SJCRH30 (cell line): ENCODE data around the gene LSP1. TPM values are rescaled to one million over a fixed set of nuclear protein-coding genes. Genes with fewer than 3 reads are reported as not detected.

Experiments
- DNase-seq, 2 experiments: peaks; one replicate each; pipeline ENCODE4 v3.0.0-alpha.2; 2015 to 2020
- H3K27ac ChIP-seq: fragments of 250-450 bp; sonication (Bioruptor Pico); 2 replicates; pipeline ENCODE4 v1.5.1; 2020; ENCODE audit warnings: mild to moderate bottlenecking, moderate library complexity
- H3K27me3 ChIP-seq: fragments of 250-450 bp; sonication (Bioruptor Pico); 2 replicates; pipeline ENCODE4 v1.5.1; 2020; ENCODE audit warnings: mild to moderate bottlenecking, moderate library complexity
- H3K36me3 ChIP-seq: fragments of 250-450 bp; sonication (Bioruptor Pico); 2 replicates; pipeline ENCODE4 v1.5.1; 2020; ENCODE audit warnings: mild to moderate bottlenecking, moderate library complexity
- H3K4me1 ChIP-seq: fragments of 250-450 bp; sonication (Bioruptor Pico); 2 replicates; pipeline ENCODE4 v1.5.1; 2020; ENCODE audit warnings: mild to moderate bottlenecking, moderate library complexity
- H3K4me3 ChIP-seq: fragments of 250-450 bp; sonication (Bioruptor Pico); 2 replicates; pipeline ENCODE4 v1.5.1; 2020; ENCODE audit warnings: mild to moderate bottlenecking, moderate library complexity
- H3K9me3 ChIP-seq: fragments of 250-450 bp; sonication (Bioruptor Pico); replicated peaks from 2 replicates; pipeline ENCODE4 v1.5.1; 2020; ENCODE audit warnings: mild to moderate bottlenecking, moderate library complexity
- total RNA-seq: library from RNA; depleted of rRNA; stranded (reverse); fragments of >200 nt; shearing (Covaris generic); gene quantifications from 2 replicates; pipeline ENCODE4 v1.2.3, GENCODE V29; 2014

LSP1 gene
- total RNA-seq, 1 experiment from 2014 or later, result 15.0 TPM

DNA sequence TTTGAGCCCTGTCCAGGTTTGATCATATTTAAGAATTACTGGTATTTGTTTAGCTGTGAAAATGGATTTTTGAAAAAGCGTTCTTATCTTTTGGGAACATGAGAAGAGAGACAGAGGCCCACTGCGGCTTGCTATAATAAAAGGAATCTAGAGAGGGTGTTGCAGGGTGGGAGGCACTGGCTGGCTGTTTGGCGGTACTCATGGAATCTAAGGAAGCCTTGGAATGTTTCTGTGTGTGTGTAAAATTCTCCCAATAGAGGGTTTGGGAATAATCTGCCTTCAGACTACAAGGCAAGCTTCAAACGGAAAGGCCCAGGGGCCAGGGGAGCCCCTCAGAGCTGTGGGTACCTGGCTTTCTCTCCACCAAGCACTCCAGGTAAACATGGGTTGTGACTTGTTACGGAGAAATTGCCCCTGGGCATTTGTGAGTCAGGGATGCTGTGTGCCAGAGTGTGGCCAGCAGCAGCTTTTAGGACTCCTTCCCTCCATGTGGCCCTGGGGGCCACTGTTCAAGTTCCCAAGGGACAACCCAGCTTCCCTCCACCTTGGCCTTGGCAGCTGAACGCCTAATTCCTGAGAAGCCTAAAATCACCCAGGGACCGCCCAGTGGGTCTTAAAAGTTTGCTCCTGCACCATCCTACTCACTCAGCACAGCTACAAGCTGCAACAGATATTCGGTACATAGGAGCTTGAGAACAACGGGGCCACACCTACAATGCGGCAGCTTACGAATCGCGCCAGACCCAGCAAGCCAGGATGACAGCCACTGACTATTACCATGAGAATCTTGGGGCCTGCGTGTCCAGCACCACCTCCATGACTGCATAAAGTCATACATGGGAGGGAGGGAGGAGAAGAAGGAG lies 32.2 kb upstream of the LSP1 start:
- peaks cover 23% of the 10 kb centered on the region for H3K9me3 ChIP-seq
- no peaks in the 10 kb centered on the region for H3K36me3 ChIP-seq
- no peak for DNase-seq
- no peak overlapping the region for H3K4me3 ChIP-seq
- H3K27me3 ChIP-seq, result no peaks in the 10 kb centered on the region
- H3K27ac ChIP-seq, result no peak overlapping the region
- peaks cover 18% of the 10 kb centered on the region for H3K4me1 ChIP-seq

DNA sequence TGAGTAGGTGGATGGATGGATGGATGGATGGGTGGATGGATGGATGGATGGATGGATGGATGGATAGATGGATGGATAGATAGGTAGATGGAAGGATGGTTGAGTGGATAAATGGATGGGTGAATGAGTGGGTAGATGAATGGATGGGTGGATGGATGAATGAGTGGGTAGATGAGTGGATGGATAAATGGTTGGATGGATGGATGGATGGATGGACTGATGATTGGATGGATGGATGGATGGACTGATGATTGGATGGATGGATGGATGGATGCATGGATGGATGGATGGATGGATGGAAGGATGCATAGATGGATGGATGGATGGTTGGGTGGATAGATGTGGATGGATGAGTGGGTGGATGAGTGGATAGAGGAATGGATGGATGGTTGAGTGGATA lies 31.3 kb upstream of the LSP1 start:
- Histone ChIP-seq H3K27me3 (no peaks in the 10 kb centered on the region), H3K36me3 (no peaks in the 10 kb centered on the region), H3K27ac (no peak overlapping the region), H3K4me3 (no peak overlapping the region), H3K4me1 (peaks cover 26% of the 10 kb centered on the region), H3K9me3 (peaks cover 23% of the 10 kb centered on the region)
- no peak for DNase-seq

- Histone ChIP-seq H3K36me3 (no peaks in the 10 kb centered on the region), H3K4me1 (peaks cover 37% of the 10 kb centered on the region), H3K9me3 (peaks cover 18% of the 10 kb centered on the region), H3K4me3 (no peak overlapping the region), H3K27me3 (no peaks in the 10 kb centered on the region), H3K27ac (no peak overlapping the region)
- DNase-seq, result no peak
Observed at GRCh38 chr11:1822648-1823375, 30.1 kb upstream of the LSP1 start.

GRCh38 chr11:1823376-1824220 lies 29.3 kb upstream of the LSP1 start:
- H3K36me3 ChIP-seq, result no peaks in the 10 kb centered on the region
- peaks cover 11% of the 10 kb centered on the region for H3K9me3 ChIP-seq
- no peaks in the 10 kb centered on the region for H3K27me3 ChIP-seq
- no peak overlapping the region for H3K4me3 ChIP-seq
- peaks cover 45% of the 10 kb centered on the region for H3K4me1 ChIP-seq
- no peak overlapping the region for H3K27ac ChIP-seq
- no peak for DNase-seq

GRCh38 chr11:1824221-1825038 lies 28.5 kb upstream of the LSP1 start:
- peaks cover 9% of the 10 kb centered on the region for H3K9me3 ChIP-seq
- no peak for DNase-seq
- no peaks in the 10 kb centered on the region for H3K27me3 ChIP-seq
- no peak overlapping the region for H3K27ac ChIP-seq
- no peaks in the 10 kb centered on the region for H3K36me3 ChIP-seq
- peaks cover 51% of the 10 kb centered on the region for H3K4me1 ChIP-seq
- no peak overlapping the region for H3K4me3 ChIP-seq

- Histone ChIP-seq H3K36me3 (no peaks in the 10 kb centered on the region), H3K9me3 (peaks cover 5% of the 10 kb centered on the region; the same call in 1 of the 2 replicates), H3K27ac (no peak overlapping the region), H3K27me3 (no peaks in the 10 kb centered on the region), H3K4me1 (peaks cover 51% of the 10 kb centered on the region), H3K4me3 (no peak overlapping the region)
- no peak for DNase-seq
Observed at GRCh38 chr11:1825039-1825740, 27.7 kb upstream of the LSP1 start.

DNA sequence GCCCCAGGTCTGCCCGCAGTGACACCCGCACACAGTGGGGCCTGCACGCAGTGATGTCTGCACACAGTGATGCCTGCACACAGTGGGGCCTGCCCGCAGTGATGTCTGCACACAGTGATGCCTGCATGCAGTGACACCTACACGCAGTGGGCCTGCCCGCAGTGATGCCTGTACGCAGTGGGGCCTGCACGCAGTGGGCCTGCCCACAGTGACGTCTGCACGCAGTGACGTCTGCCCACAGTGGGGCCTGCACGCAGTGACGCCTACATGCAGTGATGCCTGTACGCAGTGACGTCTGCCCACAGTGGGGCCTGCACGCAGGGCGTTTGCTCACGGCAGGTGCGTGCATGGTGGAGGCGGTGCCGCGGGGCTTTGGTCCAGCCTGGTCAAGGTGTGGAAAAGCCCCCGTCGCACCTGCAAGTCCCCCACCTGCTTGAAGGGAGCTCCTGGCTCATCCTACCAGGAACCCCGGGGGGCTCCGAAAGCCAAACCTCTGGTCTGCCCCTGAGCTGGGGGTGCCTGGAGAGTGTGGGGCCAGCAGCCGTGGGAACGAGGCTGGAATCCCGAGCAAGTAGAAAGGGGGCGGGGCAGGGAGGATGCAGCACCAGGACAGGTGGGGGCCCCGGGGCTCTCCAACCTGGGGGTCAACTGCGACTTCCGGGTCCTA lies 27.0 kb upstream of the LSP1 start:
- H3K4me3 ChIP-seq, result no peak overlapping the region
- peak overlapping the region; percentile 98 for H3K27ac ChIP-seq
- H3K27me3 ChIP-seq, result no peaks in the 10 kb centered on the region
- no peaks in the 10 kb centered on the region for H3K36me3 ChIP-seq
- peaks cover 5% of the 10 kb centered on the region; the same call in 1 of the 2 replicates for H3K9me3 ChIP-seq
- peaks cover 51% of the 10 kb centered on the region for H3K4me1 ChIP-seq
- DNase-seq, result no peak

- Histone ChIP-seq H3K4me1 (peaks cover 58% of the 10 kb centered on the region), H3K27me3 (no peaks in the 10 kb centered on the region), H3K4me3 (peak overlapping the region; percentile 6), H3K9me3 (peaks cover 2% of the 10 kb centered on the region; the same call in 1 of the 2 replicates), H3K36me3 (no peaks in the 10 kb centered on the region), H3K27ac (peak overlapping the region; percentile 98)
- peak; percentile 87 to 88 for DNase-seq
Observed at GRCh38 chr11:1826552-1827094, 26.3 kb upstream of the LSP1 start.

GRCh38 chr11:1827095-1827813 lies 25.6 kb upstream of the LSP1 start:
- DNase-seq, result peak; percentile 99
- Histone ChIP-seq H3K36me3 (no peaks in the 10 kb centered on the region), H3K9me3 (no peaks in the 10 kb centered on the region), H3K27ac (peak overlapping the region; percentile 98), H3K4me1 (peaks cover 64% of the 10 kb centered on the region), H3K27me3 (no peaks in the 10 kb centered on the region), H3K4me3 (peak overlapping the region; percentile 6)

- H3K4me3 ChIP-seq, result no peak overlapping the region
- H3K4me1 ChIP-seq, result peaks cover 69% of the 10 kb centered on the region
- H3K27ac ChIP-seq, result peak overlapping the region; percentile 98
- H3K27me3 ChIP-seq, result no peaks in the 10 kb centered on the region
- no peak for DNase-seq
- H3K9me3 ChIP-seq, result no peaks in the 10 kb centered on the region
- no peaks in the 10 kb centered on the region for H3K36me3 ChIP-seq
Observed at GRCh38 chr11:1827931-1828330, 25.0 kb upstream of the LSP1 start.

- Histone ChIP-seq H3K9me3 (no peaks in the 10 kb centered on the region), H3K27ac (peak overlapping the region; percentile 98), H3K4me1 (peaks cover 72% of the 10 kb centered on the region), H3K36me3 (no peaks in the 10 kb centered on the region), H3K4me3 (no peak overlapping the region), H3K27me3 (no peaks in the 10 kb centered on the region)
- no peak for DNase-seq
Observed at GRCh38 chr11:1828542-1828941, 24.3 kb upstream of the LSP1 start.

DNA sequence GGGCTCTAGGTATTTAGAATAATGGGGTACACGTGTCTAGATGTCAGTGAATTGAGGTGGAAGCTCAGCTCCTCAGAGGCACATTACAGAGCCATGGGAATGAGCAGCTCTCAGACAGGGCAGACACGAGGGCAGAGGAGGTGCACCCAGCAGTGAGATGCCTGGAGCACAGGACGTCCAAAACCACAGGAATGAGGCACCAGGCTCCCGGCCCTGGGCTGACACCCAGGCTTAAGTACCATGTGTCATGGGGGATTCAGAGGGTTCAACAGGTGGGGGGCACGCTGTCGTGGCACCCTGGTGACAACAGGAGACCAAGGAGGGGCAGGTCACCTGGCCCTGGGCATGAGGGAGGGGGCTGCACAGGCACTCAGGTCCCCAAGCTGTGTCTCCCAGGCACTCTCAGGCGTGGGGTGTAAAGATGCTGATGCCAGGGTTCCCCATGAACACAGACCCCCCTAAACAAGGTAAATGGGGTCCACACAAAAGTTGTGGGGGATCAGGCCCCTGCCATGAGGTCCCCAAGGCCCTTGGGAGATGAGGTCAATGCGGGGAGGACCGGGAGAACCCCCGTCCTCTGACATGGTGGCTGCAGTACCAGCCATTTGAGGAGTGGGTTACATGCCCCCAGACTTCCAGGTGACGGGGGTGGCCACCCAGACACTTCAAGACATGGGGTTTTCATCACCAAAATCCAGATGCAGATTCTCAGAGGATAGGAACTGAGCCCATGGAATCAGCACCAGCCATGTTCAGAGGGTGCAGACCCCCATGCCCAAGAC lies 23.7 kb upstream of the LSP1 start:
- H3K27ac ChIP-seq, result peak overlapping the region; percentile 98
- H3K4me1 ChIP-seq, result peaks cover 79% of the 10 kb centered on the region
- no peaks in the 10 kb centered on the region for H3K36me3 ChIP-seq
- no peaks in the 10 kb centered on the region for H3K27me3 ChIP-seq
- H3K4me3 ChIP-seq, result no peak overlapping the region
- DNase-seq, result peak; percentile 87 to 90
- H3K9me3 ChIP-seq, result no peaks in the 10 kb centered on the region
